GM19463 (cell line): ENCODE measurements around the gene MTOR.
"Not testable (repeated sequence)": the region's sequence is repeated elsewhere in the genome, so short reads cannot be mapped to it uniquely, and the experiment has no call there.

Experiments used
- ATAC-seq: cut with Tn5 transposase; IDR thresholded peaks from one replicate; pipeline ENCODE4 v1.9.1; 2021; ENCODE audit warnings: mild to moderate bottlenecking, moderate library complexity; ENCODE audit not compliant: unreplicated experiment

Gene MTOR

DNA sequence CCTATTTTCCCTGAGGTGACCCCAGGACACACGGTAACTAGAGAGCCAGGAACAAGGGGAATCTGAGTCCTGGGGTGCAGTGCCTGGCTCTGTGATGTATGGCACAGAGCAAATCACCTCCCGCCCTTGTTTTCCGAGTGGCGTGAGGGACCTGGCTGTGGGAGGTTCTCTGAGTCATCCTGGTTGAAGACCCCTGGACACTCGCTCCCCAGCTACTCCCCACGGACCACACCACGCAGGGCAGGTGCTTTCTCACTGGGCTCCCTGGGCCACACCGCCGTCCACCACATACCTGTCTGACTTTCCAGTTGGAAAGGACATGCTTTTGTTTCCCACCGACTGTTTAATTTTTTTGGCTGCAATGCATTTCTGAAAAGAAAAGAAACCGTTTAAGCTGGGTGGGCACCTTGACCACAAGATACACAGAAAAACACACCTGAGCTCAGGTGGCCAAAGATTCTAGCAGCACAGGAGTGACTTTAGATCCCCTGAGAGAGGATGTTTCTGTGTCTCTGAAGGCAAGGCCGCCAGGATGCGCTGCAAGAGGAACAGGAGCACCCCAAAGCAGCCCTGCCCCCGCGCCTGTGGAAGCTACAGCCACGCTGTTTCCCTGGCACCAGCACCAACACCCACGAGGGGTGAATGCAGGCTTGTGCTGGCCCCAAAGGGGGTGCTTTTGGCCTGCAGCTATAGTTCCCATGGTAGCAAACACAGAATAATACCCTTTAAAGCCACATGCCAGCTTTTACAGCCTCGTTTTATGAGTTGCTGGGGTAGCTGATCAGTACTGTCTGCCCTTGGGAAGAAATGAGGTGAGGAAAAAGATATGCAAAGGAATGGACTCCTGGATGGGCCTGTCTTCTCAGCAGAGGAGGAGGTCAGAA lies 194.4 kb downstream of the MTOR start:
- ATAC-seq, result no peak

DNA sequence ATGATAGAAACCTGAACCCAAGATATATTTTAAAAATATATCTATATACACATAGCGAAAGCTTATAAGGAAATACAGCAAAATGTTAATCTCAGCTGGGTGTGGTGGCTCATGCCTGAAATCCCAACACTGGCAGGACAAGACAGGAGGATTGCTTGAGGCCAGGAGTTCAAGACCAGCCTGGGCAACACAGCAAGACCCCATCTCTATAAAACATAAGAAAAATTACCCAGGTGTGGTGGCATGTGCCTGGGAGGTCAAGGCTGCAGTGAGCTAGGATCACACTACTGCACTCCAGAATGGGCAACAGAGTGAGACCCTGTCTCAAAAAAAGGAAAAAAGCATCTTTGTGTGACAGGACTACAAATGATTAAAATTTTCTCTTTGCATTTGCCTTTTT lies 196.6 kb downstream of the MTOR start:
- no peak for ATAC-seq

DNA sequence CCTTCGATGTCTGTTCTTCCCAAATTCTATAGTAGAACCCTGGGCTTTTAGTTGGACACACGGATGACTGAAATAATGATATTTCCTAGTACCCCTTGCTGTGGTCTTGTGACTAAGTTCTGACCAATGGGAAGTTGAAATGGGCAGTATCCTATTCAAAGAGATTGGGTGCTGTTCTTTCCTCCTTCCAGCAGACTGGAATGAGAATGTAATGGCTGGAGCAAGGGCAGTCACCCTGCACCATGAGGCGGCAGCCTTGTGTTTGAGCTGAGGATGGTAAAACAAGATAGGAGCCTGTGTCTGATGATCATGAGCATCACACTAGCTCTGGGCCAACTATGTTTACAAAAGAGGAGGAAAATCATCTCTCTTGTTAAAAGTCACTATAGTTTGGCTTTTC lies 197.4 kb downstream of the MTOR start:
- ATAC-seq, result no peak

DNA sequence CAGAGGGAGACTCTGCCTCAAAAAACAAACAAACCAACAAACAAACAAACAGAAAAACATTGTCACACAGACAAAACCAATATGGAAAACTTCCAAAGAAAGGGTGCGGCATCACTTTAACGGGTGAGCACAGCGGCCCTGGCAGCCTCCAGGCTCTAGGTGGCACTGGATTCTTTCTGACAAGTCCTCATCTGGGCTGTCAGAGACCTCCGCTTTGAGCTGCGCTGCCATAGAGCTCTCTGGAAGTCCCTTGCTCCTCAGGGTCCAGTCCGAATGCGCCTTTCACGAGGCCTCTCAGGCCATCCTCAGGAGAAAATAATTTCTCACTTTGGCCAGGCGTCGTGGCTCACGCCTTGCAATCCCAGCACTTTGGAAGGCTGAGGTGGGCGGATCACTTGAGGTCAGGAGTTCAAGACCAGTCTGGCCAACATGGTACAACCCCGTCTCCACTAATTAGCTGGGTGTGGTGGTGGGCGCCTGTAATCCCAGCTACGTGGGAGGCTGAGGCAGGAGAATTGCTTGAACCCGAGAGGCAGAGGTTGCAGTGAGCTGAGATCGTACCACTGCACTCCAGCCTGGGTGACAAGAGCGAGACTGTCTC lies 198.3 kb downstream of the MTOR start:
- not testable (repeated sequence) for ATAC-seq

DNA sequence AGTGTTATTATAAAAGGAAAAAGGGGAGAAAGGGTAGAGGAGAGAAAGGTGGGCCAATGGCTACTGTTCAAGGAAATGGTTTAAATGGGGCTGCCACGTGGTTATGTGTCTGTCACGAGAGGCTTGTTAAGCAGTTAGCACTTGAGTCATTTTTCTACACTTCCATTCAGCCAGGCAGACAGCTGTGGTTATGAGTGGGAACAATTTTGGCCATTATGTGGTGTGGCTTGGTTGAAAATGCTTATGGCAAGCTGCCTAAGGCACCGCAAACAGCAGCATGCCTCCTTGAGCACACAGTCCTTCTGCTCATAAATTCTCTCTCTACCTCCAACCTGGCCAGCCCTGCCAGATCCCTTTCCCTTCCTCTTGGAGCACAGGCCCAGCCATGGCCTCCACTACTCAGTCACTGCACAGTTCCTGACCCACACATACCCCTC lies 199.4 kb downstream of the MTOR start:
- ATAC-seq, result no peak

DNA sequence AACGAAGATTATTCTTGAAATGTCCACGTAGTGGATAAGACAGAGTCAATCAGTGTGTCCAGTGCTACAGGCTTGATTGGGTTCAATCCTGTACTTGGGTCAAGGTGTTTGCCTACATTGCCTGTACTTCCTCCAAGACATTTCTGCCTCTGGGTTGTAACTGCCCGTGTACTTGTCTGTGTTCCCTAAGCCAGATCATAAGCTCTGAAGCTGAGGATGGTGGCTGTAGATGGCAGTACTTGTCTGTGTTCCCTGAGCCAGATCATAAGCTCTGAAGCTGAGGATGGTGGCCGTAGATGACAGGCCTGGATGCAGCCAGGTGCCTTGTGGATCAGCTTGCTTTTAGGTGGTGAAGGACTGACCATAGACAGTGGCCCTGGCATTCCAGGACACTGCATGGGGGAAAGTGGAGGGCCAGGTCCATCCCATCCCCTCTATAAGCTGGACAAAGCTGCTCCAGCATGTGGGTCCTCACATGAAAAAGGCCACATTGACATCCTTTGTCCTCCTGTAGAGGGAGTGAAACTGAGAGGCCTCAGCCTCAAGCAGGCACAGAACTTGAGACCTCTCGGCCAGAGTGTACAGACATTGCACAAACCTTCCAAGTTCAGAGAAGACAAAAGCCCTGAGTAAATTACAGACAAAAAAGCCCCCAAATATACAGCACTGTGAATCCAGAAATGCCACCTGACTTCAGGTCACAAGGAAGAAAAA lies 200.5 kb downstream of the MTOR start:
- no peak for ATAC-seq

DNA sequence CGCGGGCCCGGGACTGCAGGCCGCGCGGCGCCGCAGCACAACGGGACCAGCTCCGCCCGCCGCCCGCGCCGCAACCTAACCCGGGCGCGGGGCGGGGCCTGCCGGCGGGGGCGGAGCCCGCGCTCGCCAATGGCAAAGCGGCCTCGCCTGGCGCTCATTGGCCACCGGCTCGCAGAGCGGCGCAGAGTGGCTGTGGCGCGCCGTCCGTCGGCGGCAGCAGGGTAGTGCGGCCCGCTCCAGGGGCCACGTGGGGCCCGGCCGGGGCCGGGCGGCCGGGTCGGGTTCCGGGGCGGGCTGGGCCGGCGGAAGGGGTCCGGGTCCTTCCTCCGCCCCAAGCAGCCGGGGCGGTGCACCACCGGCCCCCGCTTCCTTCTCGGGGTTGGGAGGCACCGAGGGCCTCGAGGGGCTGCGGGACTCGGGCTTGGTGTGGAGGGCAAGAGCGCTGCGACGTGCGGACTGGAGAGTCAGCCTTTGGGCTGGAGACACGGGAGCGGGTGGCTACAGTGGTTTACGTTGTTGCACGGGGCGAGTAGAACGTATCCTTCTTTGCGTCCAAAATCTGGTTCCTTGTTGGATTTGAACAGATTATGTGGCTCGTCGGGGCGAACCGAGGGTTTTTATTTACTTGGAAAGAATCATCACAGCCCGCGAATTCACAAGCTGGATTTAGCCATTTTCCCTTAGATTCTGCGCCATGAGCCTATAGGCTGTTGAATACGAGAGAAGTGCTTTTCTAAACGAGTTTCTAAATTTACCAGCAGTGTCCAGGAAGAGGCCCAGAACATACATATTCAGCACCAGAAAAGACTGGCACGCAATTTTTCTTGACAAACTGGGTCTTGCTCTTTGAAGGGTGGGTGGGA lies 202.2 kb downstream of the MTOR start, which contains the start of gene SRM:
SRM (minus strand) TSS at position 51 of the 863 bp plus-strand sequence. CDS start 75 bp downstream, outside the sequence.
- ATAC-seq, result peak; percentile 94

DNA sequence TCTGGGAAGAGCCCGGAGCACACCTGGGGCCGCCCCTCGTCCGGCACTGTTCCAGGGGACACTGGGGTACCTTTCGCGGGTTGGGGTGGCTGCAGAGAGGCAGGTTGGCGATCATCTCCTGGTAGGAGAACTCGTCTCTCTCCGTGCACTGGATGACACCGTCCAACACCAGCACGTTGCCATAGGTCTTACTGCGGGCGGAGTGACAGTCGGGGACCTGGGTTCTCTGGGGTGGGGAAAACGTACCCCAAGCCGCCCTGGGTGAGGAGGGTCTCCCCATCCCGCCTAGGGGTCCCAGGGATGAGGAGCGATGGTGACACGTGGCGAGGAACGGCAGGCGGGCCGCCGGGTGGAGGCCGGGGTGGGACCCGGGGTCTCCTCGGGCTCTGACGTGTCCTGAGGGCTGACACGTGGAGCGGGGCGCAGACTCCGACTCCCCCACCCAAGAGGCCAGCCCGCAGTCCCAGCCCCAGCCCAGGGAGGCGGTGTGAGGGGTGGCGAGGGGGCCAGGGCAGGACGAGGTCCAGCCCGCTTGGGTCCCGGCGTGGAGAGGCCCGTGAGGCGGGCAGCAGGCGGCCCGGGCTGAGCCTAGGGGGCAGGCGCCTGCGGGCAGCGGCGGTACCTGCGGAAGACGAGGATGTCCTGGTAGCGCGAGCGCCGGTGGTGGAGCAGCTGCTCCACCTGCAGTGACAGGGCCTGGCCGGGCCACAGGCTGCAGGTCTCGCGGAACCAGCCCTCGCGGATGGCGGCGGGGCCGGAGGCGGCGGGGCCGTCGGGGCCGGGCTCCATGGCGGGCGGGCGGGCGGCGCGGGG lies 203.0 kb downstream of the MTOR start:
- ATAC-seq, result peak; percentile 13

DNA sequence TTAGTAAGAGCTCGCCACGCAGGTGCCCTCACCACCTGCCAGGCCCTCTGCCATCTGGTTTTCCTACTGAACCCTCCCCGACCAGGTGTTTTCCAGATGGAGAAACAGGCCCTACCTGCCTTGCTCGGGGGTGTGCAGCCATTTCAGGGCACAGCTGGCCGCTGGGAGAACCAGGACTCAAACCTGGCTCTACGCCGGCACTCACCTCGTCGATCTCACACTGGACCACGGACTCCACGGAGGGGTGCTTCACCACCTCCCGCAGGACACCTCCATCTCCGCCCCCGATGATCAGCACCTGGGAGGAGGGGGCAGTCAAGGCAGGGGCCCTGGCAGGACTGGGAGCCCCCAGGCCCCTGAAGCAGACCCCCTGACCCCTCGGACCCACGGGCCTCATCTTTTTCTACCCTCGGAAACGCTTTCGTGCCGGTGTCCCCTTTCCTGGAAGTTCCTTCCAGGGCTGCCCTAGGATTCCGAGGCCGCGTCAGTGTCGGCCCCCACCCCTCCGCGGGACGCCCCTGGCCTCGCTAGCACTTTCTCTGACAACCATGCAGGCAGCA lies 203.7 kb downstream of the MTOR start:
- no peak for ATAC-seq

DNA sequence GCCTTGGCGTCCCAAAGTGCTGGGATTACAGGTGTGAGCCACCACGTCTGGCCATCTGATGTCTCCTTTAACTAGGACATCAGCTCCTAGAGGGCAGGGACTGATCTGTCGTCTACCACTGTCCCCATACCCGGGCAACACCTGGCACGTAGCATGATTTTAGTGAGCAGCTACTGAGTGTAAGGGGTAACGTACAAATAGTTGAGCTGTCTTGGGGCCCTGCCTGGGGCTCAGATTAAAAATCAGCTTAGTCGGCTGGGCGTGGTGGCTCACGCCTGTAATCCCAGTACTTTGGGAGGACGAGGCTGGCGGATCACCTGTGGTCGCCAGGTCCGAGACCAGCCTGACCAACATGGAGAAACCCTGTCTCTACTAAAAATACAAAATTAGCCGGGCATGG lies 204.3 kb downstream of the MTOR start:
- no peak for ATAC-seq

DNA sequence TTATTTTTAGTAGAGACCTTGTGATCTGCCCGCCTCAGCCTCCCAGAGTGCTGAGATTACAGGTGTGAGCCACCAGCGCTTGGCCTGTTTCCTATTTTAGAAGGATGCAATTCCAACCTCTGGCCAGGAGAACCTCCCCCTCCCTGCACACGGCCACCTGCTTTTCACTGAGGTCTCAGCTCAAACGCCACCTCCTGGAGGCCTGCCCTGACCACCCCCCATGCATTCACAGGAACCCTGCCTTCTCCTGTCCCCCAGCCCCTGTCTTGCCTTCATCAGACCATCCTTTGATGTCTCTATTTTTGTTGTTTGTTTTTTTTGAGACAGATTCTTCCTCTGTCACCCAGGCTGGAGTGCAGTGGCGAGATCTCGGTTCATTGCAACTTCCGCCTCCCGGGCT lies 204.9 kb downstream of the MTOR start:
- no peak for ATAC-seq
